ENCODE results near the gene HM13. TPM values are rescaled to one million over a fixed set of nuclear protein-coding genes. Genes with fewer than 3 reads are reported as not detected.

HM13 gene
- polyA plus RNA-seq, 2 of the 4 experiments (the other 2 are of a cell fraction), result 164 to 178 TPM

DNA sequence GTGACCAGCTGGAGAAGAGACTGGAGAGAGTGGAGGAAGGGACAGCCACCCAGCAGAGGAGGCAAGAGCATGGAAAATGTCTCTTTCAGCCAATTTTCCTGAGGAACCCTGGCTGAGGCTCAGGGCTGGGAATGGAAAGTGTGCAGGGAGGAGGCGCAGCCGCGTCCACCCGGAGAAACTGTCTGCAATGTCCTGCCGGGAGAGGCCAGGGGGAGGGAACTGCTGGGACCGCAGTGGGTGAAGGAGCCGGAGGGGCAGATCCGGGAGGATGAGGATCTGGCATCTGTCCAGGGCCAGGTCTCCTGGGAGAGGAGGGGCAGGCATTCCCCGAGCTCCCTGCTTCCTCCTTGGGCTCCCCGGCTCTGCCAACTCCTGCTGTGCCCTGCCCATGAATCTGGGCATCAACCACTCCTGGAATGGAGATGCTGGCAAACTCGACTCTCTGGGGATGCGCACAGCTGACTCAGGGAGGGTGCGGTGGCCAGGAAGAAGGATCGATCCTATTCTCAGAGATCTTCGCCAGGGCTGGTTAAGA is 17.4 kb upstream of the HM13 start:
- H3K4me2 ChIP-seq, result peak overlapping the region; percentile 30; the same call in 1 of the 3 replicates
- H3K4me1 ChIP-seq, result no peaks in the 10 kb centered on the region
- DNase-seq (ENCODE audit: low read depth in 1 of 2, low spot score in 1 of 2), result no peak
- TF ChIP-seq KDM5A (IDR thresholded peaks at IDR 0.05), result no peak
- TF ChIP-seq HOXA7 (CRISPR knock-in tag; IDR thresholded peaks at IDR 0.05), result no peak
- TF ChIP-seq, protein P1, sequence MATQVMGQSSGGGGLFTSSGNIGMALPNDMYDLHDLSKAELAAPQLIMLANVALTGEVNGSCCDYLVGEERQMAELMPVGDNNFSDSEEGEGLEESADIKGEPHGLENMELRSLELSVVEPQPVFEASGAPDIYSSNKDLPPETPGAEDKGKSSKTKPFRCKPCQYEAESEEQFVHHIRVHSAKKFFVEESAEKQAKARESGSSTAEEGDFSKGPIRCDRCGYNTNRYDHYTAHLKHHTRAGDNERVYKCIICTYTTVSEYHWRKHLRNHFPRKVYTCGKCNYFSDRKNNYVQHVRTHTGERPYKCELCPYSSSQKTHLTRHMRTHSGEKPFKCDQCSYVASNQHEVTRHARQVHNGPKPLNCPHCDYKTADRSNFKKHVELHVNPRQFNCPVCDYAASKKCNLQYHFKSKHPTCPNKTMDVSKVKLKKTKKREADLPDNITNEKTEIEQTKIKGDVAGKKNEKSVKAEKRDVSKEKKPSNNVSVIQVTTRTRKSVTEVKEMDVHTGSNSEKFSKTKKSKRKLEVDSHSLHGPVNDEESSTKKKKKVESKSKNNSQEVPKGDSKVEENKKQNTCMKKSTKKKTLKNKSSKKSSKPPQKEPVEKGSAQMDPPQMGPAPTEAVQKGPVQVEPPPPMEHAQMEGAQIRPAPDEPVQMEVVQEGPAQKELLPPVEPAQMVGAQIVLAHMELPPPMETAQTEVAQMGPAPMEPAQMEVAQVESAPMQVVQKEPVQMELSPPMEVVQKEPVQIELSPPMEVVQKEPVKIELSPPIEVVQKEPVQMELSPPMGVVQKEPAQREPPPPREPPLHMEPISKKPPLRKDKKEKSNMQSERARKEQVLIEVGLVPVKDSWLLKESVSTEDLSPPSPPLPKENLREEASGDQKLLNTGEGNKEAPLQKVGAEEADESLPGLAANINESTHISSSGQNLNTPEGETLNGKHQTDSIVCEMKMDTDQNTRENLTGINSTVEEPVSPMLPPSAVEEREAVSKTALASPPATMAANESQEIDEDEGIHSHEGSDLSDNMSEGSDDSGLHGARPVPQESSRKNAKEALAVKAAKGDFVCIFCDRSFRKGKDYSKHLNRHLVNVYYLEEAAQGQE (IDR thresholded peaks at IDR 0.05), result no peak
- TF ChIP-seq, protein P2, sequence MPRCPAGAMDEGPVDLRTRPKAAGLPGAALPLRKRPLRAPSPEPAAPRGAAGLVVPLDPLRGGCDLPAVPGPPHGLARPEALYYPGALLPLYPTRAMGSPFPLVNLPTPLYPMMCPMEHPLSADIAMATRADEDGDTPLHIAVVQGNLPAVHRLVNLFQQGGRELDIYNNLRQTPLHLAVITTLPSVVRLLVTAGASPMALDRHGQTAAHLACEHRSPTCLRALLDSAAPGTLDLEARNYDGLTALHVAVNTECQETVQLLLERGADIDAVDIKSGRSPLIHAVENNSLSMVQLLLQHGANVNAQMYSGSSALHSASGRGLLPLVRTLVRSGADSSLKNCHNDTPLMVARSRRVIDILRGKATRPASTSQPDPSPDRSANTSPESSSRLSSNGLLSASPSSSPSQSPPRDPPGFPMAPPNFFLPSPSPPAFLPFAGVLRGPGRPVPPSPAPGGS (IDR thresholded peaks at IDR 0.05), result no peak
- no peak for TF ChIP-seq ZC3H11A (IDR thresholded peaks at IDR 0.05)
- TF ChIP-seq, protein P3, sequence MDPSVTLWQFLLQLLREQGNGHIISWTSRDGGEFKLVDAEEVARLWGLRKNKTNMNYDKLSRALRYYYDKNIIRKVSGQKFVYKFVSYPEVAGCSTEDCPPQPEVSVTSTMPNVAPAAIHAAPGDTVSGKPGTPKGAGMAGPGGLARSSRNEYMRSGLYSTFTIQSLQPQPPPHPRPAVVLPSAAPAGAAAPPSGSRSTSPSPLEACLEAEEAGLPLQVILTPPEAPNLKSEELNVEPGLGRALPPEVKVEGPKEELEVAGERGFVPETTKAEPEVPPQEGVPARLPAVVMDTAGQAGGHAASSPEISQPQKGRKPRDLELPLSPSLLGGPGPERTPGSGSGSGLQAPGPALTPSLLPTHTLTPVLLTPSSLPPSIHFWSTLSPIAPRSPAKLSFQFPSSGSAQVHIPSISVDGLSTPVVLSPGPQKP (IDR thresholded peaks at IDR 0.05; ENCODE audit: low read depth, low read length), result no peak
- TF ChIP-seq MAZ (IDR thresholded peaks at IDR 0.05; ENCODE audit: borderline replicate concordance, low read depth, low read length), result no peak
- TF ChIP-seq NR3C1 (IDR thresholded peaks at IDR 0.05), result no peak
- TF ChIP-seq RCOR1 (IDR thresholded peaks at IDR 0.05; ENCODE audit: low read depth, low read length), result no peak
- no peak for TF ChIP-seq POLR2A (IDR thresholded peaks at IDR 0.05; ENCODE audit: low read length)
- no peak for TF ChIP-seq ZSCAN20 (CRISPR knock-in tag; IDR thresholded peaks at IDR 0.05)
- TF ChIP-seq NPAS2 (CRISPR knock-in tag; IDR thresholded peaks at IDR 0.05; ENCODE audit: borderline replicate concordance), result no peak
- TF ChIP-seq, protein P4, sequence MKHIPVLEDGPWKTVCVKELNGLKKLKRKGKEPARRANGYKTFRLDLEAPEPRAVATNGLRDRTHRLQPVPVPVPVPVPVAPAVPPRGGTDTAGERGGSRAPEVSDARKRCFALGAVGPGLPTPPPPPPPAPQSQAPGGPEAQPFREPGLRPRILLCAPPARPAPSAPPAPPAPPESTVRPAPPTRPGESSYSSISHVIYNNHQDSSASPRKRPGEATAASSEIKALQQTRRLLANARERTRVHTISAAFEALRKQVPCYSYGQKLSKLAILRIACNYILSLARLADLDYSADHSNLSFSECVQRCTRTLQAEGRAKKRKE (CRISPR knock-in tag; IDR thresholded peaks at IDR 0.05; ENCODE audit: low read depth), result no peak
- ATAC-seq, result peak; percentile 28 to 54; a peak in 3 of 6 replicates
- CTCF ChIA-PET, result interaction anchor here (1.3 kb wide), 1 partner anchor 36 kb away, joined by 10 read pairs; no protein-coding TSS in a partner anchor
- no peak overlapping the region for H3K4me3 ChIP-seq
- FAIRE-seq, result no peak
- H3K9me3 ChIP-seq, result no peaks in the 10 kb centered on the region
- H3K27ac ChIP-seq, result no peak overlapping the region
- 46% methylated on average over 14 of the region's 15 CpGs for WGBS (ENCODE audit: missing lambda C conversion rate)
- POLR2A ChIA-PET, result no interaction called here

DNA sequence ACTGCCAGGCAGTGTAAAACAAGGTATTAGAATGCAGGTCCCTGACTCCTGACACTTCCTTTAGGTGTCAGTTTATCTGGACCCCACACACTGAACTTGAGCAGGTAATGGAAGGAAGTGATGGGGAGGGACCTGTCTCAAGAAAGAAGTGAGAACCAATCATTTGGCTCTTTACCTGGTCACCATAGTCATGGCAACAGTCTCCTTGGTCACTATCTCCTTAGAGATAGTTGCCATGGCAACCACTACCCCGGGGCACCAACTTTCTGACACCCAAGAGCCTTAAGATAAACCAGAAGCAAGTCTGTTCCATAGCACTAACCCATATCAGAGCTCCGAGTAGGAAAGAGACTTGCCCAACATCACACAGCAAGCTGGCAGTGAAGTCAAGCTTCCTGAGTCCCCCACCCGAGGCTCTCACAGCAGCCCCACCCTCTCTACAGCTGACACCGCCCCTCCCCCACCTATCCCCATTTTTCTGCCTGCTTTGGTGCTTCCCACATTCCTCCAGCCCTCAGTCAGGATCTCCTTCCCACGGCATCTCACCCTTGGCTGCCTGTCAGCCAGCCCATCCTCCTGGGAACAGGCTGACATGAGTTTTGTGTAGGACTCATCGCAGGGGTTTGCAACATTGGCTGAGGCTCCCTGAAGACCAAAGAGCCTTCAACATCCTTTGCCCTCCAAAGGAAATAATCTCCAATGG is 16.3 kb upstream of the HM13 start:
- Histone ChIP-seq H3K27ac (no peak overlapping the region), H3K4me2 (no peak overlapping the region), H3K4me1 (no peaks in the 10 kb centered on the region), H3K4me3 (no peak overlapping the region), H3K9me3 (no peaks in the 10 kb centered on the region)
- WGBS (ENCODE audit: missing lambda C conversion rate), result 36% methylated on average over 5 of the region's 6 CpGs
- FAIRE-seq (no peak), ATAC-seq (no peak), DNase-seq (ENCODE audit: low read depth in 1 of 2, low spot score in 1 of 2) (no peak)
- no peak for TF ChIP-seq CHD2 (IDR thresholded peaks at IDR 0.05; ENCODE audit: low read length, partially characterized antibody)
- TF ChIP-seq HOXB13 (CRISPR knock-in tag; IDR thresholded peaks at IDR 0.05; ENCODE audit: low read depth), result no peak
- no peak for TF ChIP-seq MAZ (IDR thresholded peaks at IDR 0.05; ENCODE audit: borderline replicate concordance, low read depth, low read length)
- TF ChIP-seq ESRRA (IDR thresholded peaks at IDR 0.05; ENCODE audit: borderline replicate concordance, low read length), result no peak
- TF ChIP-seq BHLHE40 (IDR thresholded peaks at IDR 0.05; ENCODE audit: low read depth, low read length), result no peak
- no peak for TF ChIP-seq RNF2 (IDR thresholded peaks at IDR 0.05; ENCODE audit: borderline replicate concordance, low read depth)
- TF ChIP-seq EHMT2 (IDR thresholded peaks at IDR 0.05; ENCODE audit: low read depth), result no peak
- TF ChIP-seq EP300 (IDR thresholded peaks at IDR 0.05), result no peak
- TF ChIP-seq RCOR1 (IDR thresholded peaks at IDR 0.05; ENCODE audit: low read depth, low read length), result no peak
- TF ChIP-seq FOSB (CRISPR knock-in tag; IDR thresholded peaks at IDR 0.05), result no peak
- no peak for TF ChIP-seq TFCP2L1 (CRISPR knock-in tag; IDR thresholded peaks at IDR 0.05)
- TF ChIP-seq, protein P5, sequence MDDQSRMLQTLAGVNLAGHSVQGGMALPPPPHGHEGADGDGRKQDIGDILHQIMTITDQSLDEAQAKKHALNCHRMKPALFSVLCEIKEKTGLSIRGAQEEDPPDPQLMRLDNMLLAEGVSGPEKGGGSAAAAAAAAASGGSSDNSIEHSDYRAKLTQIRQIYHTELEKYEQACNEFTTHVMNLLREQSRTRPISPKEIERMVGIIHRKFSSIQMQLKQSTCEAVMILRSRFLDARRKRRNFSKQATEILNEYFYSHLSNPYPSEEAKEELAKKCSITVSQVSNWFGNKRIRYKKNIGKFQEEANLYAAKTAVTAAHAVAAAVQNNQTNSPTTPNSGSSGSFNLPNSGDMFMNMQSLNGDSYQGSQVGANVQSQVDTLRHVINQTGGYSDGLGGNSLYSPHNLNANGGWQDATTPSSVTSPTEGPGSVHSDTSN (IDR thresholded peaks at IDR 0.05), result no peak
- TF ChIP-seq MAFK (IDR thresholded peaks at IDR 0.05; ENCODE audit: partially characterized antibody), result no peak
- CTCF ChIA-PET, result interaction anchor here (1.9 kb wide), 1 partner anchor 37 kb away, joined by 7 read pairs; no protein-coding TSS in a partner anchor
- POLR2A ChIA-PET, result no interaction called here

Data from A549 (cell line).